OCI-LY7 (cell line): ENCODE measurements around the gene OLFM2.

Source experiments
- EZH2phosphoT487 ChIP-seq: fragments of 200-600 bp; sonication (generic); IDR thresholded peaks from 2 replicates; pipeline ENCODE4 v1.6.1; 2018; ENCODE audit warnings: low read depth, borderline replicate concordance, mild to moderate bottlenecking, mixed run types, antibody characterized with exemption, low read length, moderate library complexity, mixed read lengths
- TF ChIP-seq, protein P1 (sequence below): fragments of 200-600 bp; sonication (generic); conservative IDR thresholded peaks from 2 replicates; pipeline ENCODE4 v1.5.1; 2014; ENCODE audit warnings: mild to moderate bottlenecking, antibody characterized with exemption, low read length, moderate library complexity, mixed read lengths

DNA sequence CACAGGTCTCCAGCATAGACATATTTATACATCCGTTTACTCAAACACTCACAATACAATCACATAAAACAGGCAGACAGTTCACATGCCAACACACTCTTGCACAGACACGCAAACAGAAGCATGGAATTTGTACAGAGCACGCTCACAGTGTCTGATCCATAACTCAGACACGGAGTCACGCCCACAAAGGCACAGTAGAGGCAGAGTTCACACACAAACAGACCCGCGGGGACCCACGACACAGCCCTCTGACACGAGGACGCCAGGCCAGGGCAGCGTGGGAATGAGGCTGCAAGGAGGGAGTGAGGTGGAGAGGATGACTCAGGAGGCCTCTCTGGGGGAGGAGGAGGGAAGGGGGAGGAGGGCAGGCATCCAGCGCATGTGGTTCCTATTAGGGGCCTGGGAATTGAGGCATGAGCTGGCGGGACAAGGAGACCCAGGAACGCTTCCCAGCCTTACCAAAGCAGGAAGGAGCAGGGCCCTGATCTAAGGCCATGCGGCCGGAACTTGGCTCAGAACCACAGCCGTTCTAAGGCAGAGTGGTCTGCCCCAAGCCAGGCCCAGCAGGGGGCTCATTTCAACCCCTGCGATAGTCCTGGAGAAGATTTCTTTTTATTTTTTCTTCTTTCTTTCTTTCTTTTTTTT lies 9.1 kb upstream of the OLFM2 start:
- TF ChIP-seq, protein P1, sequence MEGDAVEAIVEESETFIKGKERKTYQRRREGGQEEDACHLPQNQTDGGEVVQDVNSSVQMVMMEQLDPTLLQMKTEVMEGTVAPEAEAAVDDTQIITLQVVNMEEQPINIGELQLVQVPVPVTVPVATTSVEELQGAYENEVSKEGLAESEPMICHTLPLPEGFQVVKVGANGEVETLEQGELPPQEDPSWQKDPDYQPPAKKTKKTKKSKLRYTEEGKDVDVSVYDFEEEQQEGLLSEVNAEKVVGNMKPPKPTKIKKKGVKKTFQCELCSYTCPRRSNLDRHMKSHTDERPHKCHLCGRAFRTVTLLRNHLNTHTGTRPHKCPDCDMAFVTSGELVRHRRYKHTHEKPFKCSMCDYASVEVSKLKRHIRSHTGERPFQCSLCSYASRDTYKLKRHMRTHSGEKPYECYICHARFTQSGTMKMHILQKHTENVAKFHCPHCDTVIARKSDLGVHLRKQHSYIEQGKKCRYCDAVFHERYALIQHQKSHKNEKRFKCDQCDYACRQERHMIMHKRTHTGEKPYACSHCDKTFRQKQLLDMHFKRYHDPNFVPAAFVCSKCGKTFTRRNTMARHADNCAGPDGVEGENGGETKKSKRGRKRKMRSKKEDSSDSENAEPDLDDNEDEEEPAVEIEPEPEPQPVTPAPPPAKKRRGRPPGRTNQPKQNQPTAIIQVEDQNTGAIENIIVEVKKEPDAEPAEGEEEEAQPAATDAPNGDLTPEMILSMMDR, result no peak
- no peak for TF ChIP-seq EZH2phosphoT487
